HepG2 (cell line): ENCODE results near the gene STMN1. TPM values are rescaled to one million over a fixed set of nuclear protein-coding genes. Genes with fewer than 3 reads are reported as not detected.

Source experiments
- ARID2 ChIP-seq: sonication (generic); formaldehyde crosslinking; IDR thresholded peaks from 2 replicates; pipeline ENCODE4 v1.8.1; 2022; ENCODE audit warnings: mild to moderate bottlenecking, missing genetic modification reagents, borderline replicate concordance
- ASH2L ChIP-seq: fragments of 300-600, 200-600 bp; sonication (generic); IDR thresholded peaks from 2 replicates; pipeline ENCODE4 v1.7.0; 2017; ENCODE audit warnings: low read depth, mild to moderate bottlenecking, moderate library complexity, mixed read lengths, low read length; ENCODE audit not compliant: insufficient read length
- BCL6 ChIP-seq: IDR thresholded peaks from 2 replicates; pipeline ENCODE4 v1.6.1; 2016; ENCODE audit warnings: missing genetic modification reagents, missing compliant biosample characterization
- CEBPB ChIP-seq: IDR thresholded peaks from 2 replicates; pipeline ENCODE4 v1.6.1; 2011; ENCODE audit warnings: low read depth, low read length, improper control_type of control experiment, borderline replicate concordance
- CENPBD1 ChIP-seq: sonication (generic); formaldehyde crosslinking; IDR thresholded peaks from 2 replicates; pipeline ENCODE4 v1.8.0; 2022; ENCODE audit warnings: missing genetic modification reagents, low read depth, mild to moderate bottlenecking, borderline replicate concordance
- DZIP1 ChIP-seq: sonication (generic); formaldehyde crosslinking; IDR thresholded peaks from 2 replicates; pipeline ENCODE4 v1.5.0; 2020; ENCODE audit warnings: mild to moderate bottlenecking, missing genetic modification reagents
- EHMT2 ChIP-seq: fragments of 200-600 bp; sonication (generic); IDR thresholded peaks from 2 replicates; pipeline ENCODE4 v1.7.0; 2017; ENCODE audit warnings: antibody characterized with exemption, low read depth, low read length, borderline replicate concordance
- ETV5 ChIP-seq: IDR thresholded peaks from 2 replicates; pipeline ENCODE4 v1.6.1; 2018; ENCODE audit warnings: missing biosample characterization, missing genetic modification reagents, inconsistent platforms, borderline replicate concordance
- IKZF5 ChIP-seq: IDR thresholded peaks from 2 replicates; pipeline ENCODE4 v1.6.1; 2018; ENCODE audit warnings: missing genetic modification reagents, mild to moderate bottlenecking, missing compliant biosample characterization
- KLF16 ChIP-seq, 2 experiments: sonication (generic) in 1 of 2; formaldehyde crosslinking in 1 of 2; IDR thresholded peaks; 2 replicates each; pipeline versions ENCODE4 v1.6.1 to v1.8.0; 2016 to 2023; ENCODE audit warnings: missing genetic modification reagents in 2 of 2, missing compliant biosample characterization in 1 of 2
- MATR3 ChIP-seq: sonication (generic); formaldehyde crosslinking; IDR thresholded peaks from 2 replicates; pipeline ENCODE4 v1.4.0; 2020; ENCODE audit warnings: missing genetic modification reagents
- MTA3 ChIP-seq: sonication (generic); formaldehyde crosslinking; IDR thresholded peaks from 2 replicates; pipeline ENCODE4 v1.4.0; 2020; ENCODE audit warnings: missing genetic modification reagents
- NFRKB ChIP-seq: fragments of 450-650 bp; IDR thresholded peaks from 2 replicates; pipeline ENCODE4 v1.6.1; 2017
- RAD21 ChIP-seq: fragments of 450-650 bp; formaldehyde crosslinking; IDR thresholded peaks from 2 replicates; pipeline ENCODE4 v1.5.0; 2020; ENCODE audit warnings: mild to moderate bottlenecking
- RXRB ChIP-seq: IDR thresholded peaks from 2 replicates; pipeline ENCODE4 v1.6.1; 2016; ENCODE audit warnings: borderline replicate concordance, missing genetic modification reagents, missing compliant biosample characterization
- SAP130 ChIP-seq: IDR thresholded peaks from 2 replicates; pipeline ENCODE4 v1.6.1; 2016; ENCODE audit warnings: low read depth
- SKI ChIP-seq: fragments of 450-650 bp; IDR thresholded peaks from one replicate; pipeline ENCODE4 v1.6.1; 2018; ENCODE audit warnings: mild to moderate bottlenecking; ENCODE audit not compliant: partially characterized antibody
- SMAD1 ChIP-seq: sonication (generic); formaldehyde crosslinking; IDR thresholded peaks from 2 replicates; pipeline ENCODE4 v1.4.0; 2020; ENCODE audit warnings: missing genetic modification reagents, low read depth, mild to moderate bottlenecking, borderline replicate concordance
- SNRNP70 ChIP-seq: fragments of 200-400 bp; formaldehyde crosslinking; IDR thresholded peaks from 2 replicates; pipeline ENCODE4 v1.6.1; 2017; ENCODE audit warnings: mild to moderate bottlenecking, low read depth, low read length, moderate library complexity
- ZNF296 ChIP-seq: sonication (generic); formaldehyde crosslinking; conservative IDR thresholded peaks from 2 replicates; pipeline ENCODE4 v1.5.0; 2020; ENCODE audit warnings: mild to moderate bottlenecking, missing genetic modification reagents
- ZNF317 ChIP-seq: sonication (generic); formaldehyde crosslinking; IDR thresholded peaks from 2 replicates; pipeline ENCODE4 v1.5.0; 2020; ENCODE audit warnings: mild to moderate bottlenecking, missing genetic modification reagents
- ZNF615 ChIP-seq: sonication (generic); formaldehyde crosslinking; IDR thresholded peaks from 2 replicates; pipeline ENCODE4 v1.5.0; 2020; ENCODE audit warnings: mild to moderate bottlenecking, missing genetic modification reagents, borderline replicate concordance
- ZNF674 ChIP-seq: sonication (generic); formaldehyde crosslinking; IDR thresholded peaks from 2 replicates; pipeline ENCODE4 v1.5.0; 2020; ENCODE audit warnings: low read depth, mild to moderate bottlenecking, missing genetic modification reagents
- ZNF768 ChIP-seq: sonication (generic); formaldehyde crosslinking; IDR thresholded peaks from 2 replicates; pipeline ENCODE4 v1.4.0; 2020; ENCODE audit warnings: missing genetic modification reagents
- ZNF780A ChIP-seq: sonication (generic); formaldehyde crosslinking; IDR thresholded peaks from 2 replicates; pipeline ENCODE4 v1.8.0; 2022; ENCODE audit warnings: mild to moderate bottlenecking, missing genetic modification reagents, moderate library complexity
- ZNF790 ChIP-seq: sonication (generic); formaldehyde crosslinking; IDR thresholded peaks from 2 replicates; pipeline ENCODE4 v1.8.0; 2022; ENCODE audit warnings: missing genetic modification reagents, mild to moderate bottlenecking, borderline replicate concordance
- ZNF891 ChIP-seq: sonication (generic); formaldehyde crosslinking; IDR thresholded peaks from 2 replicates; pipeline ENCODE4 v1.5.0; 2020; ENCODE audit warnings: mild to moderate bottlenecking, missing genetic modification reagents
- polyA plus RNA-seq, 8 experiments: library from polyadenylated mRNA; depleted of rRNA in 3 of 8; stranded (reverse) in 7 of 8; unstranded in 1 of 8; fragments of >200 nt; fragmentation: Illumina TruSeq in 4 of 8; extraction: Trizol in 4 of 8; gene quantifications; 2 replicates each; pipeline versions ENCODE4 v1.2.1 to v1.2.3, GENCODE V29; 2011 to 2016; ENCODE audit warnings: low read depth in 4 of 8, missing spikeins in 1 of 8, mixed read lengths in 1 of 8; ENCODE audit not compliant: insufficient read depth in 1 of 8
- total RNA-seq, 5 experiments: library from RNA; depleted of rRNA; stranded (reverse); fragments of >200 nt; fragmentation: Illumina TruSeq; extraction: Trizol; gene quantifications; 2 replicates each; pipeline ENCODE4 v1.2.3, GENCODE V29; 2016; ENCODE audit warnings: low read depth in 1 of 5

STMN1 gene
- total and polyA plus RNA-seq, 2 of the 13 experiments (the other 11 are each of a cell fraction or from before 2014, with no cell fraction given), result 45.9 to 409 TPM

GRCh38 chr1:25905680-25906643 lies at the start of gene STMN1 (continued):
- no peak for TF ChIP-seq SNRNP70
- TF ChIP-seq KLF16 (CRISPR knock-in tag; IDR thresholded peaks at IDR 0.05), result 0 out of 4 replicates have a peak, but pooled peaks have one; percentile 29 to 61
- TF ChIP-seq CEBPB, result no peak
- TF ChIP-seq ZNF790 (CRISPR knock-in tag), result no peak
- TF ChIP-seq ASH2L, result no peak
- TF ChIP-seq ZNF768 (CRISPR knock-in tag), result no peak
- peak; percentile 84 for TF ChIP-seq SAP130 (CRISPR knock-in tag)
- TF ChIP-seq ZNF674 (CRISPR knock-in tag), result no peak
- no peak for TF ChIP-seq ZNF615
- TF ChIP-seq CENPBD1, result no peak
- no peak for TF ChIP-seq NFRKB
- no peak for TF ChIP-seq ZNF296 (CRISPR knock-in tag)
- no peak; the same call in 1 of the 2 replicates for TF ChIP-seq ZNF891 (CRISPR knock-in tag)
- TF ChIP-seq BCL6 (CRISPR knock-in tag), result no peak
- no peak for TF ChIP-seq DZIP1 (CRISPR knock-in tag)
- TF ChIP-seq EHMT2, result no peak
- TF ChIP-seq IKZF5 (CRISPR knock-in tag), result no peak
- no peak for TF ChIP-seq SKI
- TF ChIP-seq ETV5 (CRISPR knock-in tag), result no peak
- TF ChIP-seq MATR3 (CRISPR knock-in tag), result no peak
- no peak for TF ChIP-seq ARID2 (CRISPR knock-in tag)
- no peak for TF ChIP-seq RXRB
- TF ChIP-seq ZNF780A, result no peak
- peak; percentile 46; the same call in 1 of the 2 replicates for TF ChIP-seq ZNF317 (CRISPR knock-in tag)
- TF ChIP-seq MTA3 (CRISPR knock-in tag), result no peak
- TF ChIP-seq RAD21 (CRISPR knock-in tag), result no peak
- no peak for TF ChIP-seq SMAD1 (CRISPR knock-in tag)
